IMR-90 (cell line): ENCODE data around the gene TMF1. TPM values are rescaled to one million over a fixed set of nuclear protein-coding genes. Genes with fewer than 3 reads are reported as not detected.

Experiments
- ATAC-seq: fragments of 200-7000 bp; cut with Tn5 transposase; 2 replicates; pipeline ENCODE4 v1.9.1; 2020; ENCODE audit warnings: low read depth, mild to moderate bottlenecking, moderate library complexity
- BruUV-seq: library from RNA; stranded (reverse); fragments of 400-500 nt; replicated peaks from 2 replicates; lab custom pipeline; 2021; lab: Mats Ljungman, UMichigan
- CTCF ChIA-PET: fragments of 300-600 bp; formaldehyde crosslinking; extraction: SDS; loops from one replicate; lab custom pipeline; 2021; ENCODE audit warnings: antibody characterized with exemption; lab: Yijun Ruan, JAX
- POLR2A ChIA-PET: fragments of 300-600 bp; sonication (Branson Sonifier 250); formaldehyde crosslinking; loops from one replicate; lab custom pipeline; 2022; ENCODE audit warnings: antibody characterized with exemption; ENCODE audit not compliant: unreplicated experiment; lab: Charles Lee
- DNase-seq: peaks from one replicate; pipeline ENCODE4 v3.0.0; 2013
- H2AFZ ChIP-seq: replicated peaks from 2 replicates; pipeline ENCODE3; 2013; ENCODE audit warnings: low read length, mild to moderate bottlenecking; ENCODE audit not compliant: poor library complexity
- H2AK5ac ChIP-seq: 2 replicates; pipeline ENCODE4 v1.6.1; 2013; ENCODE audit warnings: low read depth, low read length, inconsistent platforms
- H2AK9ac ChIP-seq: replicated peaks from 2 replicates; pipeline ENCODE3; 2013; ENCODE audit warnings: mild to moderate bottlenecking, low read depth, low read length, moderate library complexity; ENCODE audit not compliant: poor library complexity
- H2BK120ac ChIP-seq: 2 replicates; pipeline ENCODE4 v1.6.1; 2013; ENCODE audit warnings: low read depth, low read length, inconsistent platforms
- H2BK15ac ChIP-seq: 3 replicates; pipeline ENCODE4 v1.6.1; 2013; ENCODE audit warnings: low read depth, low read length, inconsistent platforms
- H2BK20ac ChIP-seq: 2 replicates; pipeline ENCODE4 v1.6.1; 2013; ENCODE audit warnings: low read depth, mild to moderate bottlenecking, inconsistent platforms, low read length, moderate library complexity
- H2BK5ac ChIP-seq: 2 replicates; pipeline ENCODE4 v1.6.1; 2013; ENCODE audit warnings: mild to moderate bottlenecking, low read depth, low read length, inconsistent platforms; ENCODE audit not compliant: poor library complexity, severe bottlenecking
- H3K14ac ChIP-seq: replicated peaks from 2 replicates; pipeline ENCODE4 v1.6.1; 2013; ENCODE audit warnings: low read depth, low read length, inconsistent platforms
- H3K18ac ChIP-seq: 2 replicates; pipeline ENCODE4 v1.6.1; 2013; ENCODE audit warnings: low read depth, low read length, control low read depth
- H3K23ac ChIP-seq: 2 replicates; pipeline ENCODE4 v1.6.1; 2013; ENCODE audit warnings: low read depth, low read length, inconsistent platforms
- H3K27ac ChIP-seq: 2 replicates; pipeline ENCODE4 v1.5.1; 2013; ENCODE audit warnings: mild to moderate bottlenecking, control low read depth, low read length; ENCODE audit not compliant: insufficient read depth
- H3K27me3 ChIP-seq: 2 replicates; pipeline ENCODE4 v1.6.1; 2013; ENCODE audit warnings: low read length; ENCODE audit not compliant: control insufficient read depth, insufficient read depth
- H3K36me3 ChIP-seq: 2 replicates; pipeline ENCODE4 v1.6.1; 2013; ENCODE audit warnings: low read length, mixed read lengths; ENCODE audit not compliant: control insufficient read depth, insufficient read depth
- H3K4ac ChIP-seq: 2 replicates; pipeline ENCODE4 v1.6.1; 2013; ENCODE audit warnings: low read depth, low read length, inconsistent platforms
- H3K4me1 ChIP-seq: 2 replicates; pipeline ENCODE4 v1.6.1; 2013; ENCODE audit warnings: low read length, mixed read lengths; ENCODE audit not compliant: control insufficient read depth, insufficient read depth
- H3K4me2 ChIP-seq: 2 replicates; pipeline ENCODE4 v1.6.1; 2013; ENCODE audit warnings: low read depth, mild to moderate bottlenecking, control low read depth, low read length, moderate library complexity
- H3K4me3 ChIP-seq: 2 replicates; pipeline ENCODE4 v1.5.1; 2013; ENCODE audit warnings: low read depth, mild to moderate bottlenecking, control low read depth, low read length, moderate library complexity; ENCODE audit not compliant: insufficient read depth
- H3K56ac ChIP-seq: 2 replicates; pipeline ENCODE4 v1.6.1; 2013; ENCODE audit warnings: low read length, inconsistent platforms; ENCODE audit not compliant: insufficient read depth; ENCODE audit errors: extremely low read depth
- H3K79me1 ChIP-seq, 2 experiments: 2 replicates each; pipeline ENCODE4 v1.6.1; 2013; ENCODE audit warnings: low read length in 2 of 2, inconsistent platforms in 1 of 2, low read depth in 1 of 2
- H3K9ac ChIP-seq: 2 replicates; pipeline ENCODE4 v1.6.1; 2013; ENCODE audit warnings: low read depth, low read length, control low read depth
- H3K9me1 ChIP-seq: 2 replicates; pipeline ENCODE4 v1.6.1; 2013; ENCODE audit warnings: low read length, inconsistent platforms; ENCODE audit not compliant: insufficient read depth
- H3K9me3 ChIP-seq: 2 replicates; pipeline ENCODE4 v1.6.1; 2013; ENCODE audit warnings: low read length; ENCODE audit not compliant: control insufficient read depth, insufficient read depth
- H4K20me1 ChIP-seq: 2 replicates; pipeline ENCODE4 v1.6.1; 2013; ENCODE audit warnings: low read length, inconsistent platforms; ENCODE audit not compliant: insufficient read depth
- H4K5ac ChIP-seq: 2 replicates; pipeline ENCODE4 v1.6.1; 2013; ENCODE audit warnings: mild to moderate bottlenecking, low read depth, low read length, control low read depth
- H4K8ac ChIP-seq, 2 experiments: 2 replicates each; pipeline ENCODE4 v1.6.1; 2013; ENCODE audit warnings: low read depth in 2 of 2, low read length in 2 of 2, control low read depth in 1 of 2, inconsistent platforms in 1 of 2
- H4K91ac ChIP-seq: 2 replicates; pipeline ENCODE4 v1.6.1; 2013; ENCODE audit warnings: low read depth, low read length, inconsistent platforms; ENCODE audit not compliant: insufficient read depth
- BHLHE40 ChIP-seq: fragments of 150-350 bp; IDR thresholded peaks from 2 replicates; pipeline ENCODE4 v1.6.1; 2016; ENCODE audit warnings: mild to moderate bottlenecking, low read depth, low read length
- CEBPB ChIP-seq: IDR thresholded peaks from 2 replicates; pipeline ENCODE4 v1.6.1; 2012; ENCODE audit warnings: low read depth, low read length, improper control_type of control experiment
- CHD1 ChIP-seq: IDR thresholded peaks from 2 replicates; pipeline ENCODE4 v1.6.1; 2012; ENCODE audit warnings: low read depth, low read length, improper control_type of control experiment
- CTCF ChIP-seq: conservative IDR thresholded peaks from 2 replicates; pipeline ENCODE4 v1.5.1; 2012; ENCODE audit warnings: mild to moderate bottlenecking, low read depth, low read length, improper control_type of control experiment
- FOS ChIP-seq: fragments of 150-350 bp; IDR thresholded peaks from 2 replicates; pipeline ENCODE4 v1.6.1; 2016; ENCODE audit warnings: low read depth, low read length
- MAFK ChIP-seq: IDR thresholded peaks from 2 replicates; pipeline ENCODE4 v1.6.1; 2012; ENCODE audit warnings: low read depth, low read length, improper control_type of control experiment
- MAZ ChIP-seq: IDR thresholded peaks from 2 replicates; pipeline ENCODE4 v1.6.1; 2012; ENCODE audit warnings: low read depth, mild to moderate bottlenecking, low read length, improper control_type of control experiment, moderate library complexity, borderline replicate concordance
- MXI1 ChIP-seq: IDR thresholded peaks from 2 replicates; pipeline ENCODE4 v1.6.1; 2012; ENCODE audit warnings: low read depth, mild to moderate bottlenecking, low read length, moderate library complexity, borderline replicate concordance
- NFE2L2 ChIP-seq: fragments of 150-350 bp; IDR thresholded peaks from 2 replicates; pipeline ENCODE4 v1.6.1; 2016; ENCODE audit warnings: low read depth, mild to moderate bottlenecking, low read length
- POLR2A ChIP-seq: IDR thresholded peaks from 2 replicates; pipeline ENCODE4 v1.6.1; 2012; ENCODE audit warnings: mild to moderate bottlenecking, low read depth, low read length
- RAD21 ChIP-seq: IDR thresholded peaks from 2 replicates; pipeline ENCODE4 v1.6.1; 2012; ENCODE audit warnings: low read length, improper control_type of control experiment
- RCOR1 ChIP-seq: IDR thresholded peaks from 2 replicates; pipeline ENCODE4 v1.6.1; 2012; ENCODE audit warnings: mild to moderate bottlenecking, low read length, improper control_type of control experiment; ENCODE audit not compliant: insufficient replicate concordance
- RFX5 ChIP-seq: IDR thresholded peaks from 2 replicates; pipeline ENCODE4 v1.8.0; 2012; ENCODE audit warnings: low read depth, mild to moderate bottlenecking, low read length, moderate library complexity
- SMC3 ChIP-seq: fragments of 150-350 bp; IDR thresholded peaks from 2 replicates; pipeline ENCODE4 v1.6.1; 2016; ENCODE audit warnings: low read depth, mild to moderate bottlenecking, antibody characterized with exemption, low read length, moderate library complexity
- USF2 ChIP-seq: fragments of 150-350 bp; IDR thresholded peaks from 2 replicates; pipeline ENCODE4 v1.6.1; 2017; ENCODE audit warnings: mild to moderate bottlenecking, antibody characterized with exemption, low read length, low read depth
- WGBS, 2 experiments: methylation state at CpG; one replicate each; pipeline versions ENCODE4 v1.1.5 to v1.1.7; 2013; ENCODE audit warnings: missing lambda C conversion rate in 2 of 2; ENCODE audit not compliant: insufficient read length in 1 of 2; ENCODE audit errors: extremely low coverage in 2 of 2; 5-methylcytosine and 5-hydroxymethylcytosine counted together
- dilution Hi-C: fragments of 300-500 bp; cut with HindIII; formaldehyde crosslinking; loops from one replicate; pipeline ENCODE4 v1.14.3; 2018; ENCODE audit warnings: low sequenced_read_pairs; ENCODE audit not compliant: unreplicated experiment
- in situ Hi-C: fragments of 300-500 bp; cut with MboI; formaldehyde crosslinking; loops from 3 replicates; pipeline ENCODE4 v1.14.3; 2019; ENCODE audit warnings: low sequenced_read_pairs, inconsistent platforms, mixed read lengths
- intact Hi-C: fragments of 100-400 bp; cut with micrococcal nuclease; formaldehyde crosslinking; loops from 2 replicates; pipeline ENCODE4 v1.10.0; 2022
- polyA plus RNA-seq, 3 experiments: library from polyadenylated mRNA; depleted of rRNA; stranded (reverse); fragments of >200 nt; gene quantifications; 2 replicates each; pipeline ENCODE4 v1.2.3, GENCODE V29; 2012; ENCODE audit warnings: low replicate concordance in 1 of 3
- total RNA-seq: library from RNA; depleted of rRNA; stranded (reverse); fragments of >200 nt; gene quantifications from 2 replicates; pipeline ENCODE4 v1.2.3, GENCODE V29; 2012
- TF ChIP-seq, protein P1 (sequence below): fragments of 150-350 bp; IDR thresholded peaks from 2 replicates; pipeline ENCODE4 v1.6.1; 2016; ENCODE audit warnings: low read depth, mild to moderate bottlenecking, low read length, moderate library complexity, borderline replicate concordance

TMF1 gene
- total and polyA plus RNA-seq, 2 of the 4 experiments (the other 2 are of a cell fraction): 12.4 to 39.1 TPM

GRCh38 chr3:69016901-69017300 lies 35.2 kb downstream of the TMF1 start:
- ATAC-seq (no peak), DNase-seq (no peak)
- Histone ChIP-seq H2BK20ac (no peak overlapping the region), H2BK120ac (no peak overlapping the region), H2AK9ac (no peak overlapping the region), H3K36me3 (peaks cover 6% of the 10 kb centered on the region), H3K14ac (no peak overlapping the region), H3K4me1 (peaks cover 6% of the 10 kb centered on the region), H3K18ac (no peak overlapping the region), H3K79me1 (peaks cover 0 to 30% of the 10 kb centered on the region in 2 experiments; a peak in 3 of 4 replicates), H3K56ac (no peak overlapping the region), H2BK5ac (no peak overlapping the region), H3K27ac (no peak overlapping the region), H3K4me2 (no peak overlapping the region), H4K8ac (no peak overlapping the region), H4K20me1 (no peaks in the 10 kb centered on the region), H4K5ac (no peak overlapping the region), H3K23ac (no peak overlapping the region), H3K27me3 (no peaks in the 10 kb centered on the region), H2AFZ (no peak overlapping the region), H3K4me3 (no peak overlapping the region), H4K91ac (no peak overlapping the region), H3K9me3 (no peaks in the 10 kb centered on the region), H2AK5ac (no peak overlapping the region), H2BK15ac (no peak overlapping the region), H3K9ac (no peak overlapping the region), H3K9me1 (peaks cover 4% of the 10 kb centered on the region; the same call in 1 of the 2 replicates), H3K4ac (no peak overlapping the region)
- dilution Hi-C loops: no loop called here
- in situ Hi-C loops: no loop called here
- intact Hi-C loops: no loop called here
- WGBS, 2 experiments: no CpG with 5 or more reads among the region's 2 CpGs
- TF ChIP-seq, protein P1, sequence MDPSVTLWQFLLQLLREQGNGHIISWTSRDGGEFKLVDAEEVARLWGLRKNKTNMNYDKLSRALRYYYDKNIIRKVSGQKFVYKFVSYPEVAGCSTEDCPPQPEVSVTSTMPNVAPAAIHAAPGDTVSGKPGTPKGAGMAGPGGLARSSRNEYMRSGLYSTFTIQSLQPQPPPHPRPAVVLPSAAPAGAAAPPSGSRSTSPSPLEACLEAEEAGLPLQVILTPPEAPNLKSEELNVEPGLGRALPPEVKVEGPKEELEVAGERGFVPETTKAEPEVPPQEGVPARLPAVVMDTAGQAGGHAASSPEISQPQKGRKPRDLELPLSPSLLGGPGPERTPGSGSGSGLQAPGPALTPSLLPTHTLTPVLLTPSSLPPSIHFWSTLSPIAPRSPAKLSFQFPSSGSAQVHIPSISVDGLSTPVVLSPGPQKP: no peak
- TF ChIP-seq NFE2L2 (no peak), BHLHE40 (no peak), RCOR1 (no peak), FOS (no peak), USF2 (no peak), CHD1 (no peak), CEBPB (no peak), MAZ (no peak), CTCF (no peak), RAD21 (no peak), RFX5 (no peak), MAFK (no peak), SMC3 (no peak), POLR2A (no peak), MXI1 (no peak)
- POLR2A ChIA-PET: no interaction called here
- CTCF ChIA-PET: no interaction called here
- no TSS peak for BruUV-seq
